SK-N-SH (cell line): Measurements from ENCODE around the gene BCAP31. TPM values are rescaled to one million over a fixed set of nuclear protein-coding genes. Genes with fewer than 3 reads are reported as not detected.

Experiments used
- CTCF ChIA-PET: fragments of 300-600, 350-600 bp; formaldehyde crosslinking; extraction: SDS; loops from one replicate; lab custom pipeline; 2021; lab: Yijun Ruan, JAX
- POLR2A ChIA-PET: fragments of 350-600 bp; sonication (Branson Sonifier 250); formaldehyde crosslinking; extraction: SDS; loops from one replicate; lab custom pipeline; 2020; ENCODE audit warnings: antibody characterized with exemption, inconsistent platforms; lab: Yijun Ruan, JAX
- DNase-seq: peaks from one replicate; pipeline ENCODE4 v3.0.0; 2012
- H2AFZ ChIP-seq: fragments of 200-600 bp; sonication (generic); 2 replicates; pipeline ENCODE4 v1.8.1; 2016; ENCODE audit warnings: antibody characterized with exemption, mild to moderate bottlenecking, low read depth
- H3F3A ChIP-seq: fragments of 200-600 bp; sonication (generic); replicated peaks from 2 replicates; pipeline ENCODE3; 2016; ENCODE audit warnings: antibody characterized with exemption, mild to moderate bottlenecking; ENCODE audit not compliant: insufficient read depth
- H3K27ac ChIP-seq, 2 experiments: fragments of 200-500 bp in 1 of 2; fragments of 200-600 bp in 1 of 2; sonication (Bioruptor generic) in 1 of 2; sonication (generic), shearing (Covaris generic) in 1 of 2; 2 replicates each; pipeline versions ENCODE4 v1.5.1 to v1.6.1; 2014 to 2016; ENCODE audit warnings: low read depth in 2 of 2, inconsistent platforms in 1 of 2, low read length in 1 of 2, mild to moderate bottlenecking in 1 of 2, mixed read lengths in 1 of 2
- H3K27me3 ChIP-seq: fragments of 200-600 bp; sonication (generic), shearing (Covaris generic); 2 replicates; pipeline ENCODE4 v1.6.1; 2016; ENCODE audit warnings: mixed run types; ENCODE audit not compliant: insufficient read depth
- H3K36me3 ChIP-seq, 2 experiments: fragments of 200-500 bp in 1 of 2; fragments of 200-600 bp in 1 of 2; sonication (Bioruptor generic) in 1 of 2; sonication (generic) in 1 of 2; replicated peaks in 1 of 2; 2 replicates each; pipeline versions ENCODE3 to v1.5.1; 2014 to 2016; ENCODE audit warnings: low read length in 1 of 2, mild to moderate bottlenecking in 1 of 2; ENCODE audit not compliant: insufficient read depth in 2 of 2, control insufficient read depth in 1 of 2
- H3K4me1 ChIP-seq, 2 experiments: fragments of 200-500 bp in 1 of 2; fragments of 200-600 bp in 1 of 2; sonication (Bioruptor generic) in 1 of 2; sonication (generic), shearing (Covaris generic) in 1 of 2; 2 replicates each; pipeline versions ENCODE4 v1.5.1 to v1.6.1; 2014 to 2016; ENCODE audit warnings: low read depth in 1 of 2, low read length in 1 of 2, mixed run types in 1 of 2; ENCODE audit not compliant: insufficient read depth in 2 of 2, control insufficient read depth in 1 of 2
- H3K4me2 ChIP-seq: fragments of 200-600 bp; sonication (generic), shearing (Covaris generic); 2 replicates; pipeline ENCODE4 v1.6.1; 2017; ENCODE audit warnings: mixed run types
- H3K4me3 ChIP-seq, 2 experiments: fragments of 200-500 bp in 1 of 2; fragments of 200-600 bp in 1 of 2; sonication (Bioruptor generic) in 1 of 2; sonication (generic), shearing (Covaris generic) in 1 of 2; 2 replicates each; pipeline versions ENCODE4 v1.5.1 to v1.8.1; 2014 to 2016; ENCODE audit warnings: low read depth in 2 of 2, inconsistent platforms in 1 of 2, low read length in 1 of 2, mild to moderate bottlenecking in 1 of 2, mixed read lengths in 1 of 2, moderate library complexity in 1 of 2
- H3K79me2 ChIP-seq: fragments of 200-600 bp; sonication (generic); 2 replicates; pipeline ENCODE4 v1.8.1; 2017; ENCODE audit warnings: mild to moderate bottlenecking; ENCODE audit not compliant: insufficient read depth
- H3K9ac ChIP-seq: fragments of 200-600 bp; sonication (generic); 2 replicates; pipeline ENCODE4 v1.6.1; 2017; ENCODE audit warnings: mixed run types
- H3K9me2 ChIP-seq: fragments of 200-600 bp; sonication (generic); 2 replicates; pipeline ENCODE4 v1.6.1; 2017; ENCODE audit warnings: mixed run types
- H3K9me3 ChIP-seq: fragments of 200-600 bp; sonication (generic); 2 replicates; pipeline ENCODE4 v1.6.1; 2017; ENCODE audit warnings: mixed run types, mild to moderate bottlenecking, moderate library complexity
- H4K20me1 ChIP-seq: fragments of 200-600 bp; sonication (generic); 2 replicates; pipeline ENCODE4 v1.6.1; 2017; ENCODE audit warnings: mild to moderate bottlenecking, mixed run types; ENCODE audit not compliant: insufficient read depth
- CTCF ChIP-seq: fragments of 200-600 bp; sonication (generic); IDR thresholded peaks from 2 replicates; pipeline ENCODE4 v1.6.1; 2017; ENCODE audit warnings: antibody characterized with exemption, mild to moderate bottlenecking, moderate library complexity
- EP300 ChIP-seq, 2 experiments: IDR thresholded peaks; 2 replicates each; pipeline versions ENCODE4 v1.4.0 to v1.6.1; 2012; ENCODE audit warnings: borderline replicate concordance in 1 of 2, low read depth in 1 of 2, low read length in 1 of 2
- FOXJ3 ChIP-seq: sonication (generic); formaldehyde crosslinking; IDR thresholded peaks from 2 replicates; pipeline ENCODE4 v1.5.1; 2020; ENCODE audit warnings: mild to moderate bottlenecking, missing genetic modification reagents
- GABPA ChIP-seq: IDR thresholded peaks from 2 replicates; pipeline ENCODE4 v1.4.0; 2012; ENCODE audit warnings: low read depth, mild to moderate bottlenecking
- JUND ChIP-seq: IDR thresholded peaks from 2 replicates; pipeline ENCODE4 v1.4.0; 2012
- MAX ChIP-seq: IDR thresholded peaks from 2 replicates; pipeline ENCODE4 v1.4.0; 2012; ENCODE audit warnings: low read depth
- MEF2A ChIP-seq: IDR thresholded peaks from 2 replicates; pipeline ENCODE4 v1.4.0; 2012; ENCODE audit warnings: low read depth, borderline replicate concordance
- MXI1 ChIP-seq: IDR thresholded peaks from 2 replicates; pipeline ENCODE4 v1.6.1; 2012; ENCODE audit warnings: mild to moderate bottlenecking, low read depth, low read length, improper control_type of control experiment
- PBX3 ChIP-seq: IDR thresholded peaks from 2 replicates; pipeline ENCODE4; 2012
- RAD21 ChIP-seq: IDR thresholded peaks from 2 replicates; pipeline ENCODE4 v1.6.1; 2012; ENCODE audit warnings: mild to moderate bottlenecking, low read length
- SMC3 ChIP-seq: IDR thresholded peaks from 2 replicates; pipeline ENCODE4 v1.6.1; 2012; ENCODE audit warnings: low read depth, low read length, improper control_type of control experiment
- TAF1 ChIP-seq: IDR thresholded peaks from 2 replicates; pipeline ENCODE4 v1.6.1; 2012; ENCODE audit warnings: low read depth, mild to moderate bottlenecking, low read length, moderate library complexity, borderline replicate concordance
- TCF12 ChIP-seq: IDR thresholded peaks from 2 replicates; pipeline ENCODE4 v1.4.0; 2012
- ZBTB33 ChIP-seq: IDR thresholded peaks from 2 replicates; pipeline ENCODE4 v1.4.0; 2012; ENCODE audit warnings: low read depth, borderline replicate concordance
- WGBS: methylation state at CpG from one replicate; pipeline ENCODE4 v1.1.6; 2017; ENCODE audit warnings: low lambda C conversion rate; 5-methylcytosine and 5-hydroxymethylcytosine counted together
- polyA plus RNA-seq, 3 experiments: library from polyadenylated mRNA; depleted of rRNA; stranded (reverse); fragments of >200 nt; gene quantifications; 2 replicates each; pipeline ENCODE4 v1.2.3, GENCODE V29; 2012

Gene BCAP31
- polyA plus RNA-seq, 1 of the 3 experiments (the other 2 are of a cell fraction), result 173 TPM

- no peaks in the 10 kb centered on the region for H3K9me2 ChIP-seq
- peak overlapping the region; percentile 76 for H3K27ac ChIP-seq
- peaks cover 49% of the 10 kb centered on the region for H3K79me2 ChIP-seq
- peak overlapping the region; percentile 63 to 64 for H3K4me3 ChIP-seq
- peaks cover 7 to 38% of the 10 kb centered on the region in 2 experiments; a peak in 3 of 4 replicates for H3K4me1 ChIP-seq
- H4K20me1 ChIP-seq, result peaks cover 30% of the 10 kb centered on the region
- ChIA-PET CTCF (no interaction called here), POLR2A (no interaction called here)
- WGBS, result 14% methylated on average over 14 of the region's 78 CpGs
- DNase-seq, result peak; percentile 68
- no peak overlapping the region for H2AFZ ChIP-seq
- H3K4me2 ChIP-seq, result peak overlapping the region; percentile 84
- peak overlapping the region; percentile 76 for H3K9ac ChIP-seq
- no peaks in the 10 kb centered on the region for H3K9me3 ChIP-seq
- H3K36me3 ChIP-seq, result peaks cover 8 to 22% of the 10 kb centered on the region in 2 experiments
- TF ChIP-seq RAD21 (no peak), JUND (no peak), MAX (peak; percentile 70; the same call in 1 of the 2 replicates), MEF2A (no peak), TAF1 (no peak), CTCF (peak; percentile 49), FOXJ3 (no peak), ZBTB33 (no peak), TCF12 (no peak), MXI1 (peak; percentile 50; the same call in 1 of the 2 replicates), EP300 (IDR thresholded peaks at IDR 0.05; ENCODE audit: borderline replicate concordance in 1 of 2, low read depth in 1 of 2, low read length in 1 of 2) (no peak), GABPA (peak; percentile 36; the same call in 1 of the 2 replicates), SMC3 (no peak), PBX3 (no peak)
- no peaks in the 10 kb centered on the region; the same call in 1 of the 2 replicates for H3K27me3 ChIP-seq
- H3F3A ChIP-seq, result no peaks in the 10 kb centered on the region
Measured at GRCh38 chrX:153723351-153724251, 586 bp downstream of the BCAP31 start.
